GM12875 (cell line): ENCODE measurements around the gene ANGPTL1.

Experiments
- H3K4me3 ChIP-seq: one replicate; pipeline ENCODE4 v1.5.1; 2011; ENCODE audit warnings: low read depth, low read length, control low read depth
- TF ChIP-seq, protein P1 (sequence below): IDR thresholded peaks from 2 replicates; pipeline ENCODE4 v1.5.1; 2011; ENCODE audit warnings: low read depth, mild to moderate bottlenecking, control low read depth, inconsistent platforms, low read length, moderate library complexity, borderline replicate concordance; ENCODE audit not compliant: insufficient read depth

The ANGPTL1 gene

DNA sequence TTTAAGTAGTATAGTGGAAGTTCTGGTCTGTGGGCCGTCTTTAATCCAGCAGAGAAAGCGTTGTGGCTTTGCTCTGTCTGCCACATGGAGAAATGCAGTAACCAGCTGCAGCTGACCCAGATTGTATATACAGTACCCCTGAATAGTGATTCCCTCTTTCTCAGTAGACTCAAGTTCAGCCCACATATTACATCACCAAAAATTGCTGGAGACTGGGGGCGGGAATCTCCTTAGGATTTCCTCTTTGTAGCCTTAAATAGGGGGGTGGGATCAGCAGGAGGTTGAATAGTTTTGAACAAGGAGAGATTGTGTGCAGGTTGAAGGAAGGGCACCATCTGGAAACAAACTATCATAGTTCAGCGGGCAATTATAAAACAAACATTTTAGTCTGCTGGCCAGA is at the start of gene ANGPTL1:
Gene ANGPTL1 (minus strand): TSS at position 134 of the 400 bp plus-strand sequence. CDS start 5,301 bp downstream, outside the sequence.
- H3K4me3 ChIP-seq: no peak within 1 kb of the TSS
- TF ChIP-seq, protein P1, sequence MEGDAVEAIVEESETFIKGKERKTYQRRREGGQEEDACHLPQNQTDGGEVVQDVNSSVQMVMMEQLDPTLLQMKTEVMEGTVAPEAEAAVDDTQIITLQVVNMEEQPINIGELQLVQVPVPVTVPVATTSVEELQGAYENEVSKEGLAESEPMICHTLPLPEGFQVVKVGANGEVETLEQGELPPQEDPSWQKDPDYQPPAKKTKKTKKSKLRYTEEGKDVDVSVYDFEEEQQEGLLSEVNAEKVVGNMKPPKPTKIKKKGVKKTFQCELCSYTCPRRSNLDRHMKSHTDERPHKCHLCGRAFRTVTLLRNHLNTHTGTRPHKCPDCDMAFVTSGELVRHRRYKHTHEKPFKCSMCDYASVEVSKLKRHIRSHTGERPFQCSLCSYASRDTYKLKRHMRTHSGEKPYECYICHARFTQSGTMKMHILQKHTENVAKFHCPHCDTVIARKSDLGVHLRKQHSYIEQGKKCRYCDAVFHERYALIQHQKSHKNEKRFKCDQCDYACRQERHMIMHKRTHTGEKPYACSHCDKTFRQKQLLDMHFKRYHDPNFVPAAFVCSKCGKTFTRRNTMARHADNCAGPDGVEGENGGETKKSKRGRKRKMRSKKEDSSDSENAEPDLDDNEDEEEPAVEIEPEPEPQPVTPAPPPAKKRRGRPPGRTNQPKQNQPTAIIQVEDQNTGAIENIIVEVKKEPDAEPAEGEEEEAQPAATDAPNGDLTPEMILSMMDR: no peak

DNA sequence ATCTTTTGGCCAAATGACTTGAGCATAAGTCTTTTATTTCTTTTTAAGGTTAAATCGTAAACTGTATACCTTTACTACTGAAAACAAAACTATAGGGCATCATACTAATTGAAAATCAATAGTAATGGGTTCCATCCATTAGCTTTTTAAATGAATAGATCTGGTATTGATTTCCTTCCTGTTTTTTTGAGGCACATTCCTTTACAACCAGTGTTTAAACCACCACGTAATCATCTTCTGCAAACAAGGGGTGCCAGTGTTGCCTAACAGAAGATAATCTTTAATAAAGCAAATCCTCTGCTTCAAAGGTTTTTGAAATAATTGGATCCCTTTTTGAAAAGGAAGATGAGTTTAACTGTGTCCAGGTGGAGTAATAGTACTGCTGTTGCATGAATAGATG is 48.7 kb upstream of the ANGPTL1 start:
- no peak overlapping the region for H3K4me3 ChIP-seq
- TF ChIP-seq, protein P1: no peak

GRCh38 chr1:178918955-178919354 is 48.1 kb upstream of the ANGPTL1 start:
- TF ChIP-seq, protein P1: no peak
- no peak overlapping the region for H3K4me3 ChIP-seq

GRCh38 chr1:178918308-178918707 is 47.4 kb upstream of the ANGPTL1 start:
- TF ChIP-seq, protein P1: no peak
- no peak overlapping the region for H3K4me3 ChIP-seq

- no peak overlapping the region for H3K4me3 ChIP-seq
- TF ChIP-seq, protein P1: no peak
These were observed 45.7 kb upstream of the ANGPTL1 start for GRCh38 chr1:178916448-178917174.

GRCh38 chr1:178912597-178912996 is 41.7 kb upstream of the ANGPTL1 start:
- no peak overlapping the region for H3K4me3 ChIP-seq
- TF ChIP-seq, protein P1: no peak

- H3K4me3 ChIP-seq: no peak overlapping the region
- TF ChIP-seq, protein P1: no peak
These were observed 39.1 kb upstream of the ANGPTL1 start for GRCh38 chr1:178910023-178910422.
